Muscle of back (tissue), 11 donors: Measurements from ENCODE around the gene NFE2L2. TPM values are rescaled to one million over a fixed set of nuclear protein-coding genes. Genes with fewer than 3 reads are reported as not detected.
"Not testable (repeated sequence)": the region's sequence is repeated elsewhere in the genome, so short reads cannot be mapped to it uniquely, and the experiment has no call there.

Source experiments
- DNase-seq, 3 donors: peaks; one replicate each; pipeline versions ENCODE4 v3.0.0 to v3.0.0-alpha.2; 2013
- polyA plus RNA-seq, 10 donors: library from polyadenylated mRNA; unstranded; fragments of 120-200 nt; gene quantifications; one replicate each; pipeline ENCODE4 v1.2.1, GENCODE V29; 2013; ENCODE audit not compliant: insufficient read length in 10 of 10

NFE2L2 gene
- polyA plus RNA-seq, 10 donors, result 49.5 to 73.1 (median 61.7) TPM

- no peak for DNase-seq
Observed at GRCh38 chr2:177211576-177212105, 52.9 kb downstream of the NFE2L2 start.

DNA sequence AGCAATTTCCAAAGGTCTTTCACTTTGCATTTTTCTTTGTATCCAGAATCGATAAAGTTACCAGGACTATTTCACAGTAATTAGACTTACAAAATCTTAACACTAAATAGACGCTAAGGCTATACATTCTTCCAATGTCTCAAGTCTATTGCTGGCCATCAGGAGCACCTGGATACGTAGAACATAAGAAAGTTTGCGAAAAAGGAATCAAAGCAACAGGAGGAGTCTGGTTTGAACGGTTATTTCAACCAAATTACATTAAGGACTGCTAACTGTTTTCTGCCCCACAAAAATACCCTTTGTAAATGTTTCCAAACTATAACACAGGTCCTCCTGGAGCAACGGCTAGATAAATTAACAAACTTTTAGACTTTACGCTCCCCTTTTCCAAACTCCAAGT is 53.4 kb downstream of the NFE2L2 start:
- peak in 1 of 3 donors; percentile 53 for DNase-seq

- no peak for DNase-seq
Observed at GRCh38 chr2:177207101-177207500, 57.4 kb downstream of the NFE2L2 start.

DNA sequence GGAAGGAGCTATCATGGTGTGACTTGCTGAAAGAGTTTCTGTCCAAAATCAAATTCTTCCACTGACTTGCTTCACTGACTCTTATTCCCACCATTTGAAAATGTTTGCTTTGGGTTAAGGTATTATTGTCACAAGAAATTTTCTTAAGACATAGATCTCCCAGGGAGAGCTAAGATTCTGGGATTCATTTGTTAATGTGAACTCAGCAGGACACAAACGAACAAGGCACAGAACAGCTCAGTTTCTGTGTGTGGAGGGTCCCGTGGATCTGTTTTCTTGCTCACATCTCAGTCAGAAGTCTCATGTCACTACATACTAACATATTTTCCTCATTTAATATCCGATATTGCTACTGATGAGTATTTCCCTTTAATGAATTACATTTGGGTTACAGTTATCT is 60.1 kb downstream of the NFE2L2 start:
- no peak for DNase-seq

DNA sequence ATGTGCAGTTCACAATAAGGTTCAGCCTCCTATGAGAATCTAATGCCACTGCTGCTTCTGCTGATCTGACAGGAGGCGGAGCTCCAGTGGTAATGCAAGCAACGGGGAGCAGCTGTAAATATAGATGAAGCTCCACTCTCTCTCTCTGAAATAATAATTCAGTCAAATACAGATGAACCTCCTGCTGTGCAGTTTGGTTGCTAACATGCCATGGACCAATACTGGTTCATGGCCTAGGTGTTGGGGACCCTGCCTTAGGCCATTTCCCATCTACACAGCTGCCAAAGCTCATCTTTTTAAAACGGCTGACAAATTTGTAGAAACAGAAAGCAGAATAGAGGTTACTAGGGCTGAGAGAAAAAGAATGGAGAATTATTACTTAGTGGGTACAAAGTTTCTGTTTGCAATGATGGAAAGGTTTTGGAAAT is 62.6 kb downstream of the NFE2L2 start:
- no peak for DNase-seq

- DNase-seq, result not testable (repeated sequence)
Observed at GRCh38 chr2:177200419-177200818, 64.1 kb downstream of the NFE2L2 start.

- DNase-seq, result no peak
Observed at GRCh38 chr2:177195194-177195593, 69.3 kb downstream of the NFE2L2 start.

DNA sequence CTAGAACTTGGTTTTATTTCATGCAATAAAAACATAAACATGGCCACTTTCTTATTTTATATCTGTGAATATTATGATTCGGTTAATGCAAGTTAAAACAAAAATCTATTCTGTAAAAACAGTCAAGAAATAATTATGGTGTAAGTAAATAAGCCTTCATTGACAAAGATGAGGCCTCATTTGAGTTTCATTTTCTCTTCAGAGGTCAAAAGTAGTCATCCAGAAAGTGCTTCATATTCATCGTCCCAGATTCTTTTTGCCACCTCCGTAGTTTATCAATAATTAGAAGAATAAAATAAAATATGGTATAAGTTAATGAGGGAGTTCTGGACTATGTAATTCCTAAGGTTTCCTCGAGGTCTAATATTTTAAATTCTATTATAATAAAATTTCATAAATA is 71.3 kb downstream of the NFE2L2 start:
- DNase-seq, result no peak

DNA sequence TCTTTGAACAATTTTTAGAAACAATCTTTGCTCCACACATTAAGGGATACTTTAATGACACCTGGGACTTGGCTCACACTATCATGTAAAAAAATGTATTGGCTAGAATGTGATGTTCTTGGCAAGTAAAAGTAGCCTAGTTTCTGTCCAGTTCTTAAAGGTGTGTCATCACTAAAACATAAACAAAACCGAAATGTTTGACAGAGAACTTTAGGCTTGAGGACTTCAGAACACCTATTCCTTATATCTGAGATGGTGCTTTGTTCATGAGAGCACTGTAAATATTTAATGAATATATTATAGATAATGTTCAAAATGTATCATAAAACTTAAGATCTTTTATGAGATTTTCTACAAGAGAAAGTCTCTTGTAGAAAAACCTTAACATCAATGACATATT is 71.7 kb downstream of the NFE2L2 start:
- DNase-seq, result no peak

DNA sequence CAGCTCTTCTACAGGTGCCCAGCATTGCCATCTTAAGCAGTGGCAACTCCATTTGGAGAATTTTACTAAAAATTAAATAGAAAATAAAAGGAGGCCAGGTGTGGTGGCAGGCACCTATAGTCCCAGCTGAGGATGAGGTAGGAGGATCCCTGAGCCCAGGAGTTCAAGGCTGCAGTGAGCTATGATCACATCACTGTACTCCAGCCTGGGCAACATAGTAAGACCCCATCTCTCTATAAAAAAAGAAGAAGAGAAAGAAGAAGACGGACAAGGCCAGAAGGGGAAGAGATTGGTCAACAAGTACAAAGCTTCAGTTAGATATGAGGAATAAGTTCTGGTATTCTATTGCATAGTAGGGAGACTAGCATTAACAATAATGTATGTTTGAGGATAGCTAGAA is 73.6 kb downstream of the NFE2L2 start:
- DNase-seq, result no peak

DNA sequence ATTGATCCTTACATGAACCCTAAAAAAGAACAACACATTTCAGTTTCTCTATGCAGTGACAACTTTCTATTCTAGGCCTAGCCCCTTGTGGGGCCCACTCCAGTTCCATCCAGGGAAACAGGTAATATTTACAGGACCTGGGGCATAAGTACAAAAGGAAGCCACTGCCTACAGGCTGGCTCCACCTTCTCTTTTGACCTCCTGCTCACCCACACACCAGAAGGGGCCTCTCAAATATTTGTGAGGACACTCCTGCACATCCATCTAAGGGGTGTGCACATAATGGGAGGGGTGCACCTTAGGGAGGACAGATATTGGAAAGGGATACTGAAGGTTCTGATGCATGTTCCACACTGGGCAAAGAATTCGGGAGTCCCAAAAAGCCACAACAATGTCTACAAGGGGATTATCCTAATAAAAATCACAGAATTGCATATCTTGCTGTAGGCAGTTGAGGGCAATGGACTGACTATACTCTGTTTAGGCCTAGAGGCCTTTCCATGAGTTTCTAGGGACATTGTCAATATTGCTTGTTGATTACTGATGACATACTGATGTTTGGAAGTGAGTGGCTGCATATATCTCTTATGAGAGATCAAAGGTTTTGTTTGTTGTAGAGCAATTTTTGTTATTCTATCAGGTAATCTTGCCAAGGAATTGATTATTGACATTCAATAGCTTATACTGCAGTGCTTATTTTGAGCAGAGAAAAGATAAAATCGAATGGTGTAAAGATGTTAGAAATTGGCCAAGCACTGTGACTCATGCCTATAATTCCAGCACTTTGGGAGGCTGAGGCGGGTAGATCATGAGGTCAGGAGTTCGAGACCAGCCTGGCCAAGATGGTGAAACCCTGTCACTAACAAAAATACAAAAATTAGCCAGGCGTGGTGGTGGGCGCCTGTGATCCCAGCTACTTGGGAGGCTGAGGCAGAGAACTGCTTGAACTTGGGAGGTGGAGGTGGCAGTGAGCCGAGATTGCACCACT is 75.8 kb downstream of the NFE2L2 start:
- DNase-seq, result no peak

- peak in 1 of 3 donors; percentile 39 for DNase-seq
Observed at GRCh38 chr2:177187631-177188312, 76.8 kb downstream of the NFE2L2 start.

GRCh38 chr2:177186038-177186437 is 78.5 kb downstream of the NFE2L2 start:
- not testable (repeated sequence) for DNase-seq

- no peak for DNase-seq
Observed at GRCh38 chr2:177184606-177185005, 79.9 kb downstream of the NFE2L2 start.

GRCh38 chr2:177183860-177184259 is 80.7 kb downstream of the NFE2L2 start:
- no peak for DNase-seq

Other genes starting within 250 kb of the NFE2L2 start
- gene HNRNPA3, start 51.9 kb downstream of the NFE2L2 start, polyA plus RNA-seq, result 100 to 1,000 TPM; 294 to 441 (median 325) TPM
- gene AGPS, start 128.0 kb upstream of the NFE2L2 start, polyA plus RNA-seq, result 10 to 100 TPM; 22.2 to 32.0 (median 26.6) TPM